Ramos (cell line): ENCODE results near the gene WIPI1.

Experiments used
- in situ Hi-C: fragments of 300-500 bp; cut with MboI; formaldehyde crosslinking; loops from one replicate; pipeline ENCODE4 v1.14.3; 2022; ENCODE audit warnings: low sequenced_read_pairs; ENCODE audit not compliant: unreplicated experiment

WIPI1 gene

DNA sequence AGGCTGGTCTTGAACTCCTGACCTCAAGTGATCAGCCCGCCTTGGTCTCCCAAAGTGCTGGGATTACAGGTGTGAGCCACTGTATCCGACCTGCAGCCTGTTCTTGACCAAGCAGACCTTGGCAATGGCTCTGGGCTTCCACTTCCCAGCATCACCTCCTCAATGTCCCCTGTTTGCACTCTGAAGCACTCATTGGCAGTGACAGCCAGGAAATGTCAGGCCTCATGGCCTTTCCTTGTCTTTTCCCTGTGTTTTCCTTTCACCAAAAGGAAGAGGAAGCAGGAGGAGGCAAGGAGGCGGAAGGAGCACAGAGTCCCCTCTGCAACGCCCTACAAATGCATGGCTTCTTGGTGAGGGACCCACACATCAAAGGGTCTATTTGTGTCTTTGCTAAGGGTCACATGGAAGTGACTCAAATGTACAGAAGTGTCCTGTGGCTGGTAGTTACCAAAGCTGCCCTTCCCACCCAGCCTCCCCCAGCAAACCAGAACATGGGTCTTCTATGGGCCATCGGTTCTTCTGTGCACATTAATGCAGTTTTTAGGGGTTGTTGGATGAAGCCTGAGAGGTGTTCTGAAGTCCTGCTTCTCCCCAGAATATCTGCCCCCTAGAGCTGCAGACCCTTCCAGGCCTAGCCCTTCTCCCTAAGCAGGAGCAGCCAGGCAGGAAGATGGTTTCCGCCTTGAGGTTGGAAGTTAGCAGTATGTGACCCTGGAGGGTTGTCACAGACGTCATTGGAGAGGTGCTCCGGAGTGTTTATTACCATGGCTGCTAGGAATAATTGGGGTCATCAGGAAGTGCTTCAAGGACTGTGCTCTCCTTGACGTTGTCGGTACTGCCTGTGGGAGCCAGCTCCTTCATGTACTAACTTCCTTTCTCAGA lies 60.8 kb downstream of the WIPI1 start:
- in situ Hi-C loops, result no loop called here

DNA sequence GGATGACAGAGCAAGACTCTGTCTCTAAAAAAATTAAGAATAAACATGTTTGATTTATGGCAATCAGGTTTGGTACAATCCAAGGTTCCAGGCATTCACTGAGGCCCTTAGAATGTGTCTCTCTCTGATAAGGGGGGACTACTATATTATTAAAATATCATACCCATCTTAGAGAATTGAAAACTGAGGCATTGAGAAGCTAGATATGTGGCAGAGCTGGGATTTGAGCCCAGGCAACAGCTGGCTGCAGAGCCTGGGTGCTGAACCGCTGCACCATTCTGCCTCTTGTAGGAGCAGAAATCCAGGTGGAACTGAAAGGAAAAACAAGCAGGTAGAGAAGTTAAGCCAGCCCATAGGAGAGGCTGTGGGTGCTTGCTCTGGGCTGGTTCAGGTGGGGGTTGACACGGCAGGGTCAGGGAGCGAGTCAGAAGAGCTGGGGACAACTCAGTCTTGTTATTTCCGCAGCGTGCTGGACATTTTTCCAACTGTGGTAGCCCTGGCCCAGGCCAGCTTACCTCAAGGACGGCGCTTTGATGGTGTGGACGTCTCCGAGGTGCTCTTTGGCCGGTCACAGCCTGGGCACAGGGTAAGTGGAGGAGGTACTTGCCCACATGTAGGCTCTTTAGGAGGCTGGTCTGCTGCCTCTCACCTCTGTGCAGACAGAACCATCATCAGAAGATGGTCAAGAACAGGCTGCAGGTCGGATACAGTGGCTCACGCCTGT lies 62.5 kb downstream of the WIPI1 start:
- in situ Hi-C loops, result no loop called here

DNA sequence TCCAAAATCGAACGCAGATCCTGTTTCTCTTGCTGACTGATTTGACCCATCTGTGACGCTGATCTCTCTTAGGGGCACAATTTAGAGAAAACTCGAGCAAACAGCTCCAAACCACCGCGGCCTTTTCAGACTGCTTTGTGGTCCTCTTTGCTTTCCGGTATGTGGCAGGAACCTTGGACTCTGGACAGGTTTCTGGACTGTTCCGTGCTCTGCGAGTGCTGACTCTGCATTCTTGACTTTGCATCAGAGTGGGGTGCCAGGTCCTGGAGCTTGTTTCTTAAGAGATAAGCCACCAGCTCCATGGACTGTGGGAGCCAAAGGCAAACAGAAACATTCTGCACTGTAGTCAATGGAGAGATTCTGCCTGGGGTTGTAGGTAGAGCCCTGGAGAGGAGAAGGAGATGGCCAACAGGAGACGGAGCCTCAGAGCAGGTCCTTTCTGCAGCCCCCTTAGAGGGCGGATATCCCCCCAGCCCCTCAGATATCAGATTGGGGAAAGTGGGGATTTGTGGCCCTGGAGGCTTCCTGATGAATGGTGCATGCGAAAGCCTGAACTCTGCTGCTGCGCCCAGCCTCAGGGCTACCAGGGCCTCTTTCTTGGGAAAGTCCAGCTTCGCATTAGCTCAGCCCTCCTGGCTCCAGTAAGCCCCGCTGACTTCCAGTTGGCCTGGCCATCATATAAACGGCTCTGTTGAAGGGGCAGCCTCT lies 65.6 kb downstream of the WIPI1 start:
- in situ Hi-C loops, result no loop called here

DNA sequence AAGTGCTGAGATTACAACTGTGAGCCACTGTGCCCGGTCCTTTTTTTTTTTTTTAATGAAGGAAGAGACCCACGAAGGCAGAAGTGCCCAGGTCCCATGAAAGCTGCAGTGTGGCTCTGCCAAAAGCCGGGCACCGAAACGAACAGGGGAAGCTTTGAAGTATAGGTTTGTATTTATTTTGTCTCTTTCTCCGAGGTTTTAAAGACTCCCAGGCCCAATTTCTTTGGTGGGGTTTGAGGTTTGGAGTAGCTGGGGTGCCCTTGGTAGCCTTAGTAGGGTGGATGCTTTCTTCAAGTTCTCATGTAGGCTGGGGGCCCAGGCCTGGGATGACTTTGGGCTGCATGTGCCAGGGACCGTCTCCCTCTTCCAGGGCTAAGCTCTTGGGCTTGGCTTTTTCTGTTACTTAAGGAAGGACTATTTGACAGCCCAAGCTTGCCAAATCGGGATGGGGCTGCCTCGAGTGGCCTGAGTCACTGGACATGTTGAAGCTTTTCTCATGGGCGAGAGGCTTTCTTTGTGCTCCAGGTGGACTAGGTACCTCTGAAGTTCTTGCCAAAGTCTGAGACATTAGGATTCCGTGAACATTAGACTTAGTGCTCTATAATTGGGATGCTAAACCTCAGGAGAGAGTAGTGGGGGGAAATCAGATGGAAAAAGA lies 66.3 kb downstream of the WIPI1 start:
- in situ Hi-C loops, result no loop called here

DNA sequence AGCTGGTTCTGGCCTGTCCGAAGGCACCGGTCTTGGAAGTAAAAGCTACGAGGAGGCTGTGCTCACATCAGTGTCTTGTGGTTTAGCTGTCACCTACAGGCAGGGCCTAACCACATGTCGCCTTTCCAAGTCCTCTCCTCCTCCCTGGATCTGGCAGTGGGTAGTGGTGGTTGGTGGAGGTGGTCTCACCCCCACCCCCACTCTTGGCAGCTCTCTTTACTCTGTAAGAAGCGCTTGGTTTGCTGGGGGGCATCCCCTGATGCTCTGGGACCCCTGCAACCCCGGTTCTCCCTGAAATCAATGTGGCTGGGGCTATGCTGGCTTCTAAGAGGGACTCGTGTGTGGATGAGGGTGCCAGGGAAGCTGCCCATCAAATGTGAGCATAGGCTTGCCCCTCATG lies 68.3 kb downstream of the WIPI1 start:
- in situ Hi-C loops, result no loop called here

DNA sequence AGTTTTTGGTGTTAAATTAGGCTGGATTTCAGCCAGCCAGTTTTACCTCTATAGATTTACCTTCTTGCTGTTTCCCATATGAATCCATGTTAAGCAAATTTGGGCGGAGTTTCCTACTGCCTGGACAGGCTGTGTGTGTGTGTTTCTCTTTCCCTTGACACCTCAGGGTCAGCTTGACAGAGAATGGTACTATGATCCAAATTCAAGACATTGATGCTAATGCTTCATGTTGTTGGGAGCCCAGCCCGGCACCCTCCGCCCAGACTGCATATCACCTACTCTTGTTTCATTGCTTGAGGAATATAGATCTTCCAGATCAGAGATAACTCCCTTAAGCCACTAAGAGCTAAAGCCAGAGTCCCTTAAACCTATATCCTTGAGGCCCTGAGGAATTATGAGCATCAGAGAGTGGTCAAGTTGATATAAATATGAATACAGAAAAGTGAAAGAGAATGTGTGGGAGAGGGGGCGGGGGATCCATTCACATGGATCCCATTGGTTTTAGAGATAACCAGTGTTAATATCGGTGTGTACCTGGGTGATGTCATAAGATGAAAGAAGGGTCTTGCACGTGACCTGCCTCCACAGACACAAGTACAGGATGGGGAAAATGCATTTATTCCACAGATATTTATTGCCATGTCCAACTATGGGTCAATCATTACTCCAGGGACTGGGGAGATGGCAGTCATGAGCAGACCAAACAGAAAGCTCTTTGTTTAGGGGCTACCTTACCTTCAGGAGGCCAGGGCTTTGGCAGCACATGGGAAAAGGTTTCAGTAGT lies 69.7 kb downstream of the WIPI1 start:
- in situ Hi-C loops, result no loop called here

DNA sequence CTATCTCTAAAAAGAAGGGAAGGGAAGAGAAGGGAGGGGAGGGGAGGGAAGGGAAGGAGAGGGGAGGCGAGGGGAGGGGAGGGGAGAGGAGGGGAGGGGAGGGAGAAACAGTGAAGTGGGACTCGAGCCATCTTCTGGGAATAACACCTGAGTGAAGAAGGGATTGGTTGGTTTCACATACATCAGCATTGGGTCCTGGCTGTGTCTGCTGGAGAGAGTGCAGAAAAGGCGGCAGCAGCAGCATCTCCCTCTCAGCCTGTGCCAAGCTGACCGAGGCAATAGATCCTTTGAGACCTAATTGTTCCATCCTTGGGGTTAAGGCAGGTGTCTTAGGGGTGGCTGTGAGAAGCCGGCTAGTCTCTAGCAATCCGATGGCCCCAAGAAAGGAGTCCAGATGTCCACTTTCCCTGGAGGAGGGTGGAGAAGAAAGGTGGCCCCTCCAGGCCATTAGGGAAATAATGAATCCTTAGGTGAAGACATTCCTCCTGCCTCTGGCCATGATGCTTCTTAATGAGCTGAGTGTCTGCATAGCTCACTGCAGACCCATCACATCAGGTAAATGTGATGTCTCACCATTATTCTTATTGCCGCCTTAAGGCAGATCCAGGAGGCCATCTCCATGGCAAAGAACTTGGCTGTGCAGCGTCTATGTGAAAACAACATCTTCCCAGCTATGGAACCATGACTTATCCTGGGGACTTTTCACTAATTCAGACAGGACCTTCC lies 71.6 kb downstream of the WIPI1 start:
- in situ Hi-C loops, result no loop called here

DNA sequence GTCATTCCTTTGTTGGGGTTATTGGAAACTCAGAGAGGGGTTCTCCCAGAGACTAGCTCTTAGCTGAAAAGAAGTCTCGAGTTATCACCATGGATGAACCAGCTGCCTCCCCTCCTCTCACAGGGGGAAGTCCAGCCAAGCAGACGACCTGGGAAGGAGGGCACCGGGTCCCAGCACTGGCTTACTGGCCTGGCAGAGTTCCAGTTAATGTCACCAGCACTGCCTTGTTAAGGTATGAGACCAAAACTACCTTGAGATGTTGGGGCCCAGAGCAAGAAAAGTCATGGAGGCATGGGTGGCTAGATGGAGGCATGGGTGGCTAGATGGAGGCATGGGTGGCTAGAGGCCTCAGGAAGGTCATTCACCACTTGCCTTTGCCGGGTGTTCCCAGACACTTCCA lies 72.4 kb downstream of the WIPI1 start:
- in situ Hi-C loops, result no loop called here

DNA sequence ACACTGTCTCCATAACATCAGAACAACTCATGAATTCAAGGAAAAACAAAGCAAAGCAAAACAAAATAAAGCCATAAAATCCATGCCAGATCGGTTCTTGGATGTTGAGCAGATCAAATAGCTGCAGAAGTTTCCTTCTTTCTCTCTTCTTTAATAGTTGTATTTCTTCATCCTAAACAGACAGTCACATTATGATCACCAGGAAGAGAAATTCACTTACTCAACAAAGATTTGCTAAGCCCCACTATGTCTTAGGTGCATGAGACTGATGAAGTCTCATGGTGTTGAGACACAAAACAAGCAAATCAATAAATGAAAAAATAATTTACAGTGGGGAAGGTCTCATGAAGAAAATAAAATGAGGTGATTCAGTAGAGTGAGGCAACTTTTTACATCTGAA lies 72.8 kb downstream of the WIPI1 start:
- in situ Hi-C loops, result no loop called here

DNA sequence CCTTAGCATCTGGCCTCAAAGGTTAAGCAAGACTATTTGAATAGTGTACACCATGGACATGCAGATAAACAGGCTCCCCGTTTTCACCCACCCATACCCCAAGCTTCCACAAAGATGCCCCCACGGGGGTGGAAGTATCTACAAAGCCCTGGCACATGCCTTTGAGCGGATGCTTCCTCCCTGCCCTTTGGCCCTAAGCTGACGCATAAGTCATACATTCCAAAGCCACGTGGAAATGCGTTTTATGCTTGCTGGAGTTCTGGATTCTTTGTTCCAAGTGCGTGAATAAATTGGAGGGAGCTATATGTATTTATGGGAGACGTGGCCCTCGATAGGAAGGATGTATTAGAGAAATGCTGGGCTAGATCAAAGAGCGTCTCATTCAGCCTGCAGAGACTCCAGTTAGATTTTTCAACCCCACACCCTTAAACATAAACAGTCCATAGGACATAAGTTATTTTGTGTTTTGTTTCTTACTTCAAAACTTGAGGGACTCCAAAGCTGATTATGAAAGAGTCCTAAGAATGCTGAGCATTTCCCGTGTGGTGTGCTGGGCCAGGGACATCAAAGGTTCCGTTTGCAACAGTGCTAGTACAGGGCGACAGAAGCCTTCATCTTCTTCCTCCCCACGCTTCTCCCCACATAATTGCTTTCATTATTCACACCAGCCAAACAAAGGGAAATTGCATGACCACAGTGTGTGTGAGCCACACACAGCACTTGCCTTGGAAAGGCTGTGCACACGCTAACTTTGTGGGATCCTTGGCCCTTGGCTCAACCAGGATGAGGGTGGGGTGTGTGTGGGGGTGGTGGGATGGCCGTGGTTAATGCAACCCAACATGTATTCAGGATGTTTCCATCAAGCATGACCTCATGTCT lies 73.6 kb downstream of the WIPI1 start:
- in situ Hi-C loops, result no loop called here

DNA sequence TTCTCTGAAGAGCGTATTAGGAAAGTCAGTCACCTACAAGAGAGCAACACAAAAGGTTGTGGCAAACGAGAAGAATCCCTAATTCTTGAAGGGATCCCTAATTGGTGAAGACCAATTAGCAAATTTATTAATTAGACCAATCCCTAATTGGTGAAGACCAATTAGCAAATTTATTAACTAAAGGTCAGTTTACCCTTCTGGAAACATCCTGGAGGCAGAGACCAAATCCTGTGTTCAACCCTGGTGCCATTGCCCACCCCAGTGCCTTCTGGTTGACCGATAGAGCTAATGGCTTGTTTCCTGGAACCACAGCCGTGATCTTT lies 74.2 kb downstream of the WIPI1 start:
- in situ Hi-C loops, result no loop called here

DNA sequence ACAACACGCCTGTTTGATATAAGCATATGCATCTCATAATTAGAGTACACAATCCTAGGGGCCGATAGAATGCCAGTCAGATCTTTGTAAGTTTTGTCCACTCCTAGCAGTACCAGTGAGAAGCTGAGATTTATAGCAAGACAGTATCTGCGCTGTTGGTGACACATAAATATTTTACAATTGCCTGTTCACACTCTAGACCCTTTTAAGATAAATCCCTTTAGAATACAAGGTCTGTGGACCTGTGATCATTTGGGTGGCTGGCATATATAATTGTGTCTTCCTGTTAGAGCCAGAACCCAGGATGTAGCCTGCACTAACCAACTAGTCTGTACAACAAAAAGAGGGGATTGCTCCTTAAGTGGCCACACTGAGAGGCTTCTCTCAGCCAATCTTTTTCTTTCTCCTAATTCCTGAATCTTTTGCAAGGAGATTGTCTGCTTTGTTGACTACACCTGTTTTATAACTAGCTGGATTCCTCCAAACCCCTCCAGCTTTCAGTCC lies 74.7 kb downstream of the WIPI1 start:
- in situ Hi-C loops, result no loop called here

DNA sequence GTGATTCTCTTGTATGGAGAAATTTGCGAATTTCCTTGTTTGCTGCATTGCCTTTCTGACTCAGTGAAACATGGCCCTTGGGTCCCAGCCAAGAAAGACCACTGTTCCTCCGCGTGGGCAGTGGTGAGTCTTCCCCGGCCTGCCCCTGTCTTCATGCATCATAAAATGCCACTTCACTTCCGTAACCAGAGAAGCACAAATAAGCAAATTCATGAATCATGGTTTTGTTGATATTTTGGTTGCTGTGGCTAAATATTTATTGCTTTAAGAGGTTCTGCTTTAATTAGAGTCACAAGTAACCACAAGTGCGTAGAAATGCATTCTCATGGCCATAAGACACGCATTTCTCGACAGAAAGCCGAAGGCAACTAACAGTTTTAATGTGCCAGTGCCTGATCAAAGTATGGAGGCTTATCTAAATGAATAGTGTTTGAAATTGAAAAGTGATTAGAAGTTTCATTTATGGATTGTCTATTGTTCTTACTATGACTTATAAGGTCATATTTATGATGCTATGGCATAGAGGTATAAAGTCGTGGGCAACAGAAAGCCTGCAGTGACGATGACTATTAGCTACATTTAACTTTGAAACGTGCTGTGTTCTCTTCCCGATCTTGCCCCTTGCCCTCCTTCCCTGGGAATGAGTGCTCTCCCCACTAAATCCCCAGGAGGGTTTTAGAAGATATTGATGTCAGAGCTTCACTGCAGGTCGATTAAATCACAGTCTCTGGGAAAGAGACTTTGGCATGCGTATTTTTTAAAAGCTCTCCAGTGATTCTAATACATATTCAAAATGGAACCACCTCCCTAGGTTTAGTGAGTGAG lies 76.0 kb downstream of the WIPI1 start:
- in situ Hi-C loops, result no loop called here

DNA sequence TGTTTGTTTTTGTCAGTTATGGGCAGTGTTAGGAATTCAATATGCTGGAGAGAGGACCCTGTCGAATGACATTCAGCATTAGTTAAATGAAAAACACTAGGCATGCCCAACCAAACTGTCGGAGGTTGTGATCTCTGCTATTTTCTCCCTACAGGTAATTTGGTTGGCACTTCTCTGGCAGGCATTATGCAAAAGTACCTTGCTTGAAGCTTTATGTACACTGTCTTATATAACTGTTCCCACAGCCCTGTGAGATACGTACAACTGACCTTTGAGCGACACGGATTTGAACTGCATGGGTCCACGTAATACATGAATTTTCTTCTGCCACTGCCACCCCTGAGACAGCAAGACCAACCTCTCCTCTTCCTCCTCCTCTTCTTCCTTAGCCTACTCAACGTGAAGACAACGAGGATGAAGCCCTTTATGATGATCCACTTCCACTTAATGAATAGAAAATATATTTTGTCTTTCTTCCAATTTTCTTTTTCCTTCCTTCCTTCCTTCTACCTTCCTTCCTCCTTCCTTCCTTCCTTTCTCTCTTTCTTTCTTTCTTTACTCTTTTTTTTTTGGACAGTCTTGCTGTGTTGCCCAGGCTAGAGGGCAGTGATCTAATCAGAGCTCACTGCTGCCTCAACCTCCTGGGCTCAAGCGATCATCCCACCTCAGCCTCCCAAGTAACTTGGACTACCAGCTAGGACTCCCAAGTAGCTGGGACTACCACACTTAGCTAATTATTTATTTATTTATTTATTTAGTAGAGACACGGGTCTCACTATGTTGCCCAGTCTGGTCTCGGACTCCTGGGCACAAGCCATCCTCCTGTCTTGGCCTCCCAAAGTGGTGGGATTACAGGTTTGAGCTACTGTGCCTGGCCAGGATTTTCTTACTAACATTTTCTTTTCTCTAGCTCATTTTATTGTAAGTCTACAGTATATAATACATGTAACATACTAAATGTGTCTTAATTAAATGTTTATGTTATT lies 77.3 kb downstream of the WIPI1 start:
- in situ Hi-C loops, result no loop called here

DNA sequence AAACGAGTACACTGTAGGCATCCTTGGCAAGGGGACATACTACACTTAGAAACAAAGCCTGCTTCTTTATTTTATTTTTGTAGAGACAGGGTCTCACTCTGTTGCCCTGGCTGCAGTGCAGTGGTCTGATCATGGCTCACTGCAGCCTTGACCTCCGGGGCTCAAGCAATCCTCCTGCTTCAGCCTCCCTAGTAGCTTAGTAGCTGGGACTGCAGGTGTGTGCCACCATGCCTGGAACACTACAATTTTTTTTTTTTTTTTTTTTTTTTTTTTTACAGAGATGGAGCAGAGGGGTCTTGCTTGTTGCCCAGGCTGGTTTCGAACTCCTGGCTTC lies 78.2 kb downstream of the WIPI1 start:
- in situ Hi-C loops, result no loop called here
